ENCODE results near the gene ORC3.

DNA sequence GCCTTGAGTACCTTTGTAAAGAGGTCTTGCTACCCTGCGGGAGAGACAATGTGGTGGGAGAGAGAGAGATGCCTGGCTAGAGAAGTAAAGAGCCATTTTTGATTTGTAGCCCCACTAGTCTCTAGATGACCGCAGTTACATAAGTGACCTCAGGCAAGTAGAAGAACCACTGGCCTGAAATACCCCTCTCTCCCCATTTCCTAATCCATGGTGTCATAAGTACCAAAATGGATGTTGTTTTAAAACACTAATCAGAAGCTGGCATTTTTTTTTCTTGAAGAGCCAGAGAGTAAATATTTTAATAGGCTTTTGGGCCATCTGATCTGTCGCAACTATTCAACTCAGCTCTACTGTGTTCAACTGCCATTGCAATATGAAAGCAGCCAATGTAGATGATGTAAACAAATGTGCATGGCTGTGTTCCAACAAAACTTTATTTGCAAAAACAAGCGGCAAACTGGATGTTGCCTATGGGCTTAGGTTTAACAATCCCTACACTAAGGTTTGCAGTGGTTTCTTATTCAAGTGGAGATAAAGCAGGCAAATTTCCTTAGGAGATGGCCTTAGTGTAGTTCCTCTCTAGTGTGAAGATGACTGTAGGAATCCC lies 36.7 kb upstream of the ORC3 start:
- TF ChIP-seq CTCF (optimal IDR thresholded peaks at IDR 0.05 in 1 of 3, IDR thresholded peaks at IDR 0.05 in 1 of 3, conservative IDR thresholded peaks at IDR 0.05 in 1 of 3; ENCODE audit: extremely low read depth in 1 of 3, insufficient read depth in 2 of 3, low read length in 3 of 3) = no peak
- TF ChIP-seq EZH2 (IDR thresholded peaks at IDR 0.05; ENCODE audit: low read length) = no peak

Measured in keratinocyte (primary cell).